Transverse colon (tissue), 4 donors: ENCODE results near the gene DNAJC6. TPM values are rescaled to one million over a fixed set of nuclear protein-coding genes. Genes with fewer than 3 reads are reported as not detected.

Source experiments
- DNase-seq: peaks from one replicate; pipeline ENCODE4 v3.0.0-alpha.2; 2019
- H3K27ac ChIP-seq, 4 donors: fragments of 200-600 bp; sonication (generic); 2 replicates each; pipeline ENCODE4 v1.5.1; 2016 to 2018; ENCODE audit warnings: inconsistent platforms in 4 of 4
- H3K27me3 ChIP-seq: fragments of 200-600 bp; sonication (generic); 2 replicates; pipeline ENCODE4 v1.5.1; 2017; ENCODE audit warnings: inconsistent platforms
- H3K36me3 ChIP-seq, 4 donors: fragments of 200-600 bp; sonication (generic); 2 replicates each; pipeline ENCODE4 v1.5.1; 2017 to 2019; ENCODE audit warnings: inconsistent platforms in 4 of 4
- H3K4me1 ChIP-seq, 4 donors: fragments of 200-600 bp; sonication (generic); 2 replicates each; pipeline ENCODE4 v1.5.1; 2017 to 2020; ENCODE audit warnings: inconsistent platforms in 4 of 4
- H3K4me3 ChIP-seq, 4 donors: fragments of 200-600 bp; sonication (generic); 1 replicate in 1 of 4; 2 replicates in 3 of 4; pipeline versions ENCODE4 v1.5.1 to v1.6.1; 2017 to 2019; ENCODE audit warnings: inconsistent platforms in 4 of 4
- H3K9me3 ChIP-seq, 2 donors: fragments of 200-600 bp; sonication (generic); 2 replicates each; pipeline ENCODE4 v1.5.1; 2017 to 2019; ENCODE audit warnings: inconsistent platforms in 2 of 2
- CTCF ChIP-seq, 5 experiments: fragments of 200-600 bp in 3 of 5; fragments of 450-650 bp in 2 of 5; sonication (generic) in 3 of 5; IDR thresholded peaks; 1 replicate in 2 of 5; 2 replicates in 3 of 5; pipeline ENCODE4 v1.5.1; 2016 to 2017; ENCODE audit warnings: antibody characterized with exemption in 5 of 5, inconsistent platforms in 3 of 5, mild to moderate bottlenecking in 2 of 5, moderate library complexity in 1 of 5
- EP300 ChIP-seq: sonication (generic); formaldehyde crosslinking; IDR thresholded peaks from one replicate; pipeline ENCODE4 v1.6.1; 2017; ENCODE audit warnings: antibody characterized with exemption, low read depth
- POLR2A ChIP-seq: fragments of 450-650 bp; IDR thresholded peaks from one replicate; pipeline ENCODE4 v1.6.1; 2016; ENCODE audit warnings: antibody characterized with exemption, mild to moderate bottlenecking, moderate library complexity
- POLR2AphosphoS5 ChIP-seq, 3 donors: sonication (generic); formaldehyde crosslinking; IDR thresholded peaks; one replicate each; pipeline ENCODE4 v1.6.1; 2016; ENCODE audit warnings: antibody characterized with exemption in 3 of 3
- WGBS, 2 donors: methylation state at CpG; one replicate each; pipeline ENCODE4 v1.1.5; 2018; ENCODE audit warnings: low coverage in 1 of 2; 5-methylcytosine and 5-hydroxymethylcytosine counted together
- in situ Hi-C, 4 donors: fragments of 200-750 bp; cut with MboI; loops; one replicate each; pipeline versions ENCODE4 v1.15.0 to v1.15.1; 2017; ENCODE audit warnings: low sequenced_read_pairs in 3 of 4, low pct_ligation_motif_present in 1 of 4, low pct_unique_long_range_greater_than_20kb in 1 of 4
- intact Hi-C: fragments of 100-400 bp; cut with DNase I; formaldehyde crosslinking; loops from one replicate; pipeline ENCODE4 v1.15.1; 2023; ENCODE audit warnings: low total_unique reads
- total RNA-seq, 4 donors: library from RNA; depleted of rRNA; stranded (reverse); fragments of >200 nt; gene quantifications; one replicate each; pipeline ENCODE4 v1.1.0, GENCODE V29; 2016

Gene DNAJC6
- total RNA-seq, 4 donors from 2014 or later, result 0.40 to 2.7 (median 1.7) TPM

DNA sequence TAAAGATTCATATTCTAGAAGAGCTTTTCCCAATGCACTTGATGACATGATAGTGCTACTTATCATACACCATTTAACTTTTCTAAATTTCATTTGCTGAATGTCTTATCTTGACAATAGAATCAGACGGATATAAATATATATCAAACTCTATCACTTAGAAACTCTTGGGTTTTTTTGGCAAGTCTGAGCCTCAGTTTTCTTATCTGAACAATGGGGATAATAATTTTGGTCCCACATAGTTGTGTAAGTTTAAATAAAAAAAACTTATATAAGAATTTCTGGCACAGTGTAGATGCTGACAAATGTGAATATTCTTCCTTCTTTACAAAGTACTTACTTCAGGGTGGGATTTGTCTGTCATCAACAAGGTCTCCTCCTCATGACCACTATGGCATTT lies 89.7 kb downstream of the DNAJC6 start:
- in situ Hi-C loops, result no loop called here
- Histone ChIP-seq H3K4me1 (no peaks in the 10 kb centered on the region), H3K4me3 (no peak overlapping the region), H3K9me3 (no peaks in the 10 kb centered on the region), H3K27ac (no peak overlapping the region), H3K27me3 (no peaks in the 10 kb centered on the region), H3K36me3 (no peaks in the 10 kb centered on the region)
- DNase-seq, result no peak
- TF ChIP-seq POLR2A, result no peak
- no peak for TF ChIP-seq POLR2AphosphoS5 (IDR thresholded peaks at IDR 0.05)
- TF ChIP-seq EP300, result no peak
- TF ChIP-seq CTCF (IDR thresholded peaks at IDR 0.05), result no peak
- WGBS, 2 donors, result 95 to 100% methylated on average over 1 of the region's 1 CpG
- intact Hi-C loops, result no loop called here

DNA sequence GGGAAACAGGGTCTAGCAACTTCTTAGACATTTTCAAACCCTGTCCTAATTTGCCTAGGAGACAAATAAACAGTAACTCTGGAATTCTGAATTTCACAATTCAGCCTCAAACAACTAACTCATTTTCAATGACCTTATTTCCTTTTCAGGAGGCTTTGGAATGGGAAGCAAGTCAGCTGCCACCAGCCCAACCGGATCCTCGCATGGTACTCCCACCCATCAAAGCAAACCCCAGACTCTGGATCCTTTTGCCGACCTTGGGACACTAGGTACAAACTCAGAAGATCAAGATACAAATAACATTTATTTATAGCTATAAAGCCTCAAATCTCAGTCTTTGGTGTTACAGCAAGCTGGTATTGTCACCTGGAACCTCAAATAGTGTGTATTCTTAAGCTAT lies 92.3 kb downstream of the DNAJC6 start:
- 92 to 94% methylated on average over 3 of the region's 3 CpGs for WGBS, 2 donors
- H3K36me3 ChIP-seq, result no peaks in the 10 kb centered on the region
- TF ChIP-seq CTCF (IDR thresholded peaks at IDR 0.05) (no peak), POLR2AphosphoS5 (IDR thresholded peaks at IDR 0.05) (no peak), EP300 (no peak), POLR2A (no peak)
- intact Hi-C loops (no loop called here), in situ Hi-C loops (loop anchor here in 2 of 4 donors (25.0 kb wide), 2 partner anchors 314 to 339 kb away; no protein-coding TSS in a partner anchor)
- no peaks in the 10 kb centered on the region for H3K9me3 ChIP-seq
- H3K4me3 ChIP-seq, result no peak overlapping the region
- no peaks in the 10 kb centered on the region for H3K4me1 ChIP-seq
- DNase-seq, result no peak
- H3K27me3 ChIP-seq, result no peaks in the 10 kb centered on the region
- no peak overlapping the region for H3K27ac ChIP-seq

GRCh38 chr1:65404941-65405340 lies 95.6 kb downstream of the DNAJC6 start:
- intact Hi-C loops (no loop called here), in situ Hi-C loops (loop anchor here in 2 of 4 donors (25.0 kb wide), 2 partner anchors 318 to 343 kb away; no protein-coding TSS in a partner anchor)
- H3K27ac ChIP-seq, result no peak overlapping the region
- no peaks in the 10 kb centered on the region for H3K27me3 ChIP-seq
- no peak overlapping the region for H3K4me3 ChIP-seq
- no peaks in the 10 kb centered on the region for H3K4me1 ChIP-seq
- H3K9me3 ChIP-seq, result no peaks in the 10 kb centered on the region
- TF ChIP-seq POLR2AphosphoS5 (IDR thresholded peaks at IDR 0.05) (no peak), EP300 (no peak), POLR2A (no peak), CTCF (IDR thresholded peaks at IDR 0.05) (no peak)
- no peak for DNase-seq
- H3K36me3 ChIP-seq, result no peaks in the 10 kb centered on the region

DNA sequence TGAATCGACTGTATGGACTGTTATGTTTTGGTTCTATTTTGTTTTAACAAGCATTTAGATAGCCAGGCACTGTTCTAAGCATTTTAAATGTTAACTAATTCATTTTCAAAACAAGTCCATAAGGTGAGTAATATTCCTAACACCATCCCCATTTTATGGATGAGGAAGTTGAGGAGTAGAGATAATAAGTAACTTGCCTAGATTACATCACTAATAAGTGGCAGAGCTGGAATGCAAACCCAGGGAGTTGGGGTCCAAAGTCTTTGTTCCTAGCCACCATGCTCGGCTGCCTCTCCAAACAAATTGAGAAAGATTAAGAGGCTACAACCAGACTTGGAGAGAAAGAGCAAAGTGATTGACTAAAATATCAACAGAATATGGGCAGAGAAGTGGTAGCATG lies 98.5 kb downstream of the DNAJC6 start:
- TF ChIP-seq POLR2AphosphoS5 (IDR thresholded peaks at IDR 0.05), result no peak
- no peak for TF ChIP-seq CTCF (IDR thresholded peaks at IDR 0.05)
- TF ChIP-seq POLR2A, result no peak
- no peak for TF ChIP-seq EP300
- Histone ChIP-seq H3K4me1 (no peaks in the 10 kb centered on the region), H3K4me3 (no peak overlapping the region), H3K27me3 (no peaks in the 10 kb centered on the region), H3K36me3 (no peaks in the 10 kb centered on the region), H3K27ac (no peak overlapping the region), H3K9me3 (no peaks in the 10 kb centered on the region)
- intact Hi-C loops, result no loop called here
- DNase-seq, result no peak
- 60 to 65% methylated on average over 2 of the region's 2 CpGs for WGBS, 2 donors
- in situ Hi-C loops, result loop anchor here in 2 of 4 donors (25.0 kb wide), 2 partner anchors 321 to 346 kb away; no protein-coding TSS in a partner anchor
